Fibroblast of mammary gland (primary cell): ENCODE data around the gene SCTR.

ENCODE experiments used
- DNase-seq: peaks from one replicate; pipeline ENCODE4 v3.0.0-alpha.2; 2010; ENCODE audit warnings: low read depth
- H3K4me3 ChIP-seq: 2 replicates; pipeline ENCODE4 v1.5.1; 2011; ENCODE audit warnings: low read depth, mild to moderate bottlenecking, low read length, moderate library complexity; ENCODE audit not compliant: control insufficient read depth
- TF ChIP-seq, protein P1 (sequence below): conservative IDR thresholded peaks from 2 replicates; pipeline ENCODE4 v1.5.1; 2011; ENCODE audit warnings: low read depth, low read length, inconsistent platforms; ENCODE audit not compliant: control insufficient read depth, insufficient read depth

The SCTR gene

DNA sequence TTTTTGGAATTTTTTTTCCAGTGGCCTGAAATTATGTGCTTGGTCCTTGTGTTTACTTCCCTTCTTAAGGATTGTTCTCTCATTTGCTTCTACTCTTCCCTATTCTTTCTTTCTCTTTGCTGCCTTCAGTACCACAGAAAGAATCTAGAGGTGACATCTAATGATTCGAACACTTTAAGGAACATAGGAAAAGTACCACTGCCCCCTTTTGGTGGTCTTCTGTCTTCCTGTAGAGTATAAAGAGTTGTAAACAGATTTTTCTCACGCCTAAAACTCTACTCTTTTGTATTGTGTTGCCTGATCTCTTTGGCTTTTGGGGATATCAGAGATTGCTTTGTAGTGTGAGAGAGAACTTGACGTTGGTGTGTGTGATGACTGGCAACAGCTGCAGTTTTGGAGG lies 7.0 kb upstream of the SCTR start:
- TF ChIP-seq, protein P1, sequence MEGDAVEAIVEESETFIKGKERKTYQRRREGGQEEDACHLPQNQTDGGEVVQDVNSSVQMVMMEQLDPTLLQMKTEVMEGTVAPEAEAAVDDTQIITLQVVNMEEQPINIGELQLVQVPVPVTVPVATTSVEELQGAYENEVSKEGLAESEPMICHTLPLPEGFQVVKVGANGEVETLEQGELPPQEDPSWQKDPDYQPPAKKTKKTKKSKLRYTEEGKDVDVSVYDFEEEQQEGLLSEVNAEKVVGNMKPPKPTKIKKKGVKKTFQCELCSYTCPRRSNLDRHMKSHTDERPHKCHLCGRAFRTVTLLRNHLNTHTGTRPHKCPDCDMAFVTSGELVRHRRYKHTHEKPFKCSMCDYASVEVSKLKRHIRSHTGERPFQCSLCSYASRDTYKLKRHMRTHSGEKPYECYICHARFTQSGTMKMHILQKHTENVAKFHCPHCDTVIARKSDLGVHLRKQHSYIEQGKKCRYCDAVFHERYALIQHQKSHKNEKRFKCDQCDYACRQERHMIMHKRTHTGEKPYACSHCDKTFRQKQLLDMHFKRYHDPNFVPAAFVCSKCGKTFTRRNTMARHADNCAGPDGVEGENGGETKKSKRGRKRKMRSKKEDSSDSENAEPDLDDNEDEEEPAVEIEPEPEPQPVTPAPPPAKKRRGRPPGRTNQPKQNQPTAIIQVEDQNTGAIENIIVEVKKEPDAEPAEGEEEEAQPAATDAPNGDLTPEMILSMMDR: no peak
- H3K4me3 ChIP-seq: no peak overlapping the region
- no peak for DNase-seq

DNA sequence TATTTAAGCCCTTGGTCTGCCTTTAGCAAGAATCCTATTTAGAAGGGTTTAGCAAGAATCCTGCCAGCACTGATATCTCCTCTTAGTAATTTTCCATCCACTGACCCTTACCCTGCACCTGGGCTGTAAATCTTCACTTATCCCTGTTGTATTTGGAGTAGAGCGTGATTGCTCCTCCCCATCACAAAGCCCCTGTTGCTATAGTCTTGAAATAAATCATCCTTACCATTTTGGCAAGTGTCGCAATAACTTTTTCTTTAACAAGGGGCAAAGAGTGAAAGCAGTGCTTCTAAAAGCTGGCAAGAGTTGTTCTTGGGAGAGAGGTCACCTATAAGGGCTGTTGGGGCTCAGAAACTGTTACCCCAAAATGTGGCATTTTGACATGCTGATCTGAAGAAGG lies 3.7 kb upstream of the SCTR start:
- TF ChIP-seq, protein P1: no peak
- H3K4me3 ChIP-seq: no peak overlapping the region
- no peak for DNase-seq

DNA sequence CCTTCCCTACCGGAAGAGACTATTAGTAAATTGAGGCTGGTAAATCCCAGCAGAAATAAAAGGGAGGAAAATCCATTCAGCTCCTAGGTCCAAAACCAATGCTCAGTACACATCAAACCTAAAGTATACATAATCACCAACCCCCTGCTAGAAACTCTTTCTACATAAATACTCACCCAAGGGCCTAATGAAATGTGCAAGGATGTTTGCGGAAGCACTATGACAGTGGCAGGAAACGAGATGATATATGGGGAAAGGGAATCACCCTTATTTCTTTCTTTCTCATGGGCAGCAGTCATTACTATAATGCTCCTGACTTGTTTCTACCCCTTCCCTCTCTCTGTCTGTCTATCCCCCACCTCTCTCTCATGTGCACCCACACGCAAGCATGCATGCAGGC lies 1.3 kb upstream of the SCTR start:
- no peak overlapping the region for H3K4me3 ChIP-seq
- no peak for DNase-seq

DNA sequence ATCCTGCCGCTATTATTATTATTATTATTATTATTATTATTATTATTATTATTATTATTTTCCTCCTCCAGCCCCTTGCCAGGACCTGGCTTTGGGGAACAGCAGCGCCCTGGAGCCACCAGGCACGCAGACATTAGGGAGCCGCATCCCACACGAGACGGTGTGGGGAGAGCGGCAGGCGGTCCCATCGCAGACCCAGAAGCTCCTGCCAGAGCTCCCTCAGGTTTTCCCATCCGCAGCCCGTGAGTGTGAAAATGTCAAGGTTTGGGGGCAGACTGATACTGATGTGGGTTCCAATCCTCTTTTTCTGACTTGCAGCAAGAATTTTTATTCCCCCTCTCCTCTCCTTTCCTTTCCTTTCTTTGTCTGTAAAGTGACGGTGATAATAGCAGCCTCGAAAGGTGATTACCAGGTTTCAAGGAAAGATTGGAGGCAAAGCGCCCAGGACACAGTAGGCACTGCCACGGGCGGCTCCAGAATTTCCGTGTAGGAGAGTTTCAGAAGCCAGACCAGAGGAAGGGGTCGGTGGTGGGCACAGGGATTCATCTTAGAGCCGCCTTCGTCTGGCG lies 816 bp downstream of the SCTR start:
- DNase-seq: no peak
- H3K4me3 ChIP-seq: no peak overlapping the region
- TF ChIP-seq, protein P1: no peak

More for the DNA sequence above, 1.3 kb upstream of the SCTR start:
- TF ChIP-seq, protein P1: no peak

DNA sequence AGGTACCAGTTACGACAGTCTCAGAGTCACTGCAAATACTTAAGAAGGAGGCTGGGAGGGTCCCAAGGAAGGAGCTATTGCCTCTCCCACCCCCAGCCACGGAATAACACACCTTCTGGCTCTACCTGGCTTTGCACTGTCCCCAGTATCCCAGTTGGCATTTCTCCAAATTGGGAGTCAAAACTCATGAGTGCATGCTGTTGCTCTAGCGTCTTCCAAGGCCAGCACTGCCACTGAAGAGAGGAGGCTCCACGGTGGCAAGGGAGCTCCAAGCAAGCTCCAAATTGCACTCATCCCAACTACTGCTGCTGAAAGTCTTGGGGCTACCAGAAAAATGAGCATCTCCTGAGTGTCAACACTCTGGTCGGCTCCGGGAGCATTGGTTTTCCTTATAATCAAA lies 1.6 kb downstream of the SCTR start:
- DNase-seq: no peak
- TF ChIP-seq, protein P1: no peak
- H3K4me3 ChIP-seq: no peak overlapping the region

DNA sequence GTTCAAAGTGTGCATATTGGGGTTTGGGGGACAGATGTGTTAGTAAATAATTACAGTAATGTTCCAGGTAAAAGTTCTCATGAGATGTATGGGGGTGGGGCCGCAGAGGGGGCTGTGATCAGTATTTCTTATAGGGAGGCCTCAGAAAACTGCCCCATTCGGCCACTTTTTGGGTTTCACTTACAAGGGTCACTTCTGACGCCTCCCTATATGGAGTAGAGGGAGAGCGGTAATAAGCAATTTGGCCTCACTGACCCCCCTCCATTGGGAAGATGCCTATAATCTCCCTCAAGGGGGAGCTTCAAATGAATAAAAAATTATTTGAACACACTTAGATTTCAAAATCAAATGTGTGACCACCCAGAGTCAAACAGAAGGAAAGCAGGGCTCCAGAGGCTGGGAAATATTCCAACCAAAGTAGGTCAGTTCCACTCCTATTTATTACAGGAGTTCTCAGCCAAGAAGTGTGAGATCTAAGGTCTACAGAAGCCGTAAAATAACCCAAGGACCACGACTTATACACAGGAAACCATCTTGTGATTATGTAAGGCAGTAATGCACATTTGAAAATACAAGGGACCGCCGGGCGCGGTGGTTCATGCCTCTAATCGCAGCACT lies 2.7 kb downstream of the SCTR start:
- H3K4me3 ChIP-seq: no peak overlapping the region
- no peak for DNase-seq
- TF ChIP-seq, protein P1: no peak
